ENCODE results near the gene KCNIP3.
"Not testable (repeated sequence)": the region's sequence is repeated elsewhere in the genome, so short reads cannot be mapped to it uniquely, and the experiment has no call there.

The KCNIP3 gene

DNA sequence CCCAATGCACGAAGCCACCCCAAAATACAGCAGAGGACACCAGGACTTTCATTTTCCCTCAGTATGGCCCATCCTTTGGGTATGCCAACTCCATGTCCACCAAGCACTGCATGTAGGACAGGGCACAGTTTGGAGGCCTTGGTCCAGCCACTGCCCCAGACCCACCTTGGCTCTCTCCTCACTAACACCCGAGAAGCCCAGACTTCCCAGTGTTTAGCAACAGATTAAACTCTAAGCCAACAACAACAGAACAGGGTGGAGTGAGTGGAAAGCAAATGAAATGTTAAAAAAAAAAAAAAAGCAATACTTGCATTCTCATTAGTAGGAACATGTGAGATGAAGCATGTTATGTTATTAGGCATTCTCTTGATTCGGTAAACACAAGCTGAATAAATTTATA lies 118.0 kb downstream of the KCNIP3 start:
- not testable (repeated sequence) for DNase-seq (ENCODE audit: low read depth)

DNA sequence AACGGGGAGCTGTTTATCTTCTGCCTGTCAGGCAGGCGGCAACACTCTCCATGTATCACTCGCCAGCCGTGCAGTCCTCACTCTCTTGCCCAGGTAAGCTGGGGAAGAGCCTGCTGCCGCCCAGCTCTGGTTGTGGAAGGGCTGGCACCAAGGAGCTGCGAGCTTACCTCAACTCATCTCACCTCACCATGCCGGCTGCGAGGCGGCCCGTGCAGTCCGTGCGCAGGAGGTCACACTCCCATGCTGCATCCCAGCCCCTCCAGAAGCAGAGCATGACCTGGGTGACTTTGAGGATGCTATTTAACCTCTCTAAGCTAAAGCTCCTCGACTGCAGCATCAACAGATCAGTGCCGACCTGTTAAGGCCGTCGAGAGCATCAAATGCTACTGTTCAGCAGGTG lies 118.4 kb downstream of the KCNIP3 start:
- not testable (repeated sequence) for DNase-seq (ENCODE audit: low read depth)

GRCh38 chr2:95427196-95427867 lies 130.2 kb downstream of the KCNIP3 start:
- not testable (repeated sequence) for DNase-seq (ENCODE audit: low read depth)

DNA sequence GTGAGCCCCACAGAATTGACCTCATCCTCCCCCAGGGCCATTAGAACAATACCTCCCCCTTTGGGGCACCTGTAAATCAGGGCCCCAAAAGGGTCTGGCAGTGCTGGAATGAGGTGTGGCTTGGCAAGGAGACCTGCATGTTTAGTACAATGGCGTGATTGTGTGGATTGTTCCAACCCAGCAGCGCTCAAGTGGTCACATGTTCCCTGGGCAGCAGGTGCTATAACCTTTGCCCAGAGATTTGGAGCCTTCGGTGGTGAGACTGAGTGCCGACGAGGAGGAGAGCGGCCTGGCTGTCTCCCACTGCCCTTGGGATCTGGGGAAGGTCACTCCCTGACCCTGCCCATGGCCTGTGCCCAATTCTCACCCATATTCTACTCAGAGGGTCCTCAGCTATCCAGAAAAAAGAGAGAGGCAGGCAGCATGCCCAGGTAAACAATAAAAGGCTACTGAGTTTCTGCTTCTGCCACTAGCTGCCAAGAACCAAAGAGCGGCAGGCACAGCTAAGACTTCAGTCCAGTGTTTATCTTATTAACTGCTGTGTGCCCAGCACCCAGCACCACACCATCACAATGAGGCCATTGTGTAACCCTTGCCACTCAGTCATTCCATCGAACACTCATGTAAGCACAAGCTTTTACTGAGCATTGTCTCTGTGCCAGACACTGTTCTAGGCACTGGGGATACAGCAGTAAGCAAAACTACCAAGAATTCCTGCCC lies 132.8 kb downstream of the KCNIP3 start:
- not testable (repeated sequence) for DNase-seq (ENCODE audit: low read depth)

- DNase-seq (ENCODE audit: low read depth) = not testable (repeated sequence)
Observed at GRCh38 chr2:95433373-95433772, 136.2 kb downstream of the KCNIP3 start.

DNA sequence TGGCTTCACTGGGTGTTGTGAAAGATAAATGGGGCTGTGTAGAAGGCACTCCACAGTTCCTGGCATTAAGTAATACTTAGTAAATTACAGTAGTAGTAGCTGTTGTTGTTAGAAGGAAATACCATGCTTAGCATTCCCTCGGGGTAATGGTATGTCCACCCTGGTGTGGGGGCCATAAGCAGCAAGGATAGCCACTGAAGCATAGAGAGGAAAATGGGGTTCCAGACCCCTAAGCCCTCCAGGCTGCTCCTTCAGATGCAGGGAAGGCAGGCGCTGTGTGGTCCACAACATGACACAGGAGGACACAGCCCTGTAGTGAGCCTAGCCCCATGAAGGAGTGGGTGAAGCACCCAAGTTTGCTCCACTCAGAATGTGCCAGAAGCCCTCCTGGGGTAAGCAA lies 136.8 kb downstream of the KCNIP3 start:
- DNase-seq (ENCODE audit: low read depth) = not testable (repeated sequence)

- DNase-seq (ENCODE audit: low read depth) = not testable (repeated sequence)
Observed at GRCh38 chr2:95434507-95435076, 137.4 kb downstream of the KCNIP3 start.

DNA sequence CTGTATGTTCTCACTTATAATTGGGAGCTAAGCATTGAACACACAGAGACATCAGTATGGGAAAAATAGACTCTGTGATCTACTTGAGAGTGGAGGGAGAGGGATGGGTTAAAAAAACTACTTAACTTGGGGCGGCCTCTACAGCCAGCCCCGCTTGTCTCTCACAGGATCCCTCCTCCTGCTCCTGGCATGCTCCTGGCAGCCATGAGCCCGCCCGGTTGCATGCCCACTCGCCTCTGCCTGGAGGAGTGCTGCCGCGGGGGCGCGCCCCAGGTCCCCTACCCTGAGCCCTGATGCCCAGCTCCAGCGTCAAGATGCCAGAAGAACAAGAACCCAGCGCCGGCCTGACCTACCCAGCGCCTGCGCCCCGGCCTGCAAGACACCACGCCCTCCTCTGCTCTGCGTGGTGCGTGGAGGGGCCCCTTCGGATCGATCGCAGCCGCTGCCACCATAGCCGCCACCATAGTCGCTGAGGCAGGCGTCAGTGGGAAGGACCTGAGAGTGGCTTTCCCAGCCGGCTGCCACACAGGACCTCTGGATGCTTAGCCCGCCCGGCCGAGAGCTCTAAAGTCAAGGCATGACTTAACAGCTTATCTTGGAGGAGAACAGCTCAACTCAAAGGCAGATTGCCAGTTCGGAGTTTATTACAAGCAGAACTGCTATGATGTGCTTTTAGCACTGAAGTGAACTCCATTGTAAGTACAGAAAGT lies 138.2 kb downstream of the KCNIP3 start:
- DNase-seq (ENCODE audit: low read depth) = not testable (repeated sequence)
